Measurements from ENCODE around the gene UST.
A peak's percentile ranks its signal among the peaks of the same experiment; 100 is the strongest.

UST gene

DNA sequence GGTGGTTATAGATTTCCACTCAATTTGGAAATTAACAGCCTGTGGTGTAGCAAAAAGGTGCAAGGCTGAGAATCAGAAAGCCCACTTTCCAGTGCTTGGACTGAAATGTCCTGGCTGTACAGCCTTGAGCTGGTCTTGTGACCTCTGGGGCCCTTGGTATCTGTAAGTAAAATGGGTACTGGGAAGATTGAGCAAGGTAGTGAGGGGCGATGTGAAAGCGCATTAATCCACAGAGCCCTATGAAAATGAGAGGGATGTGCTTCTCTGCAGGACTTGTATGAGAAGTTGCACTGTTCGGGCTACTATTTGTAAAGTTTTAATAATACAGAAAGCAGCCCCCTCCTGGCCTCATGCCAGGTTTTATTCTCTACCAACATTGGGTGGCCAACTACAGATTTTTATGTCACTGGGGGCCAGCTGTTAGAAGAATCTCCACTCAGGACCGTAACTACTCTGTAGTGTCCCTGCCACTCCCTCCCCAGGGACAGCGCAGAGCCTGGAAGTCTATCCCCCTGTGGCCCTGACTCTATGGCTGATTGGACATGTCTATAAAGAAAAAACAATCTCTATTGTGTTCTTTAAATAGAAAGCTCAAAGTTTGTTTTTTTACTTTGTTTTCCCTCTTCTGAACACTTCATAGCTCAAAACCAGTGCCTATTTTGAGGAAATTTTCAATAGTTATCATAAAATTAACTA is 316.0 kb downstream of the UST start:
- DNase-seq (ENCODE audit: low spot score), result no peak

DNA sequence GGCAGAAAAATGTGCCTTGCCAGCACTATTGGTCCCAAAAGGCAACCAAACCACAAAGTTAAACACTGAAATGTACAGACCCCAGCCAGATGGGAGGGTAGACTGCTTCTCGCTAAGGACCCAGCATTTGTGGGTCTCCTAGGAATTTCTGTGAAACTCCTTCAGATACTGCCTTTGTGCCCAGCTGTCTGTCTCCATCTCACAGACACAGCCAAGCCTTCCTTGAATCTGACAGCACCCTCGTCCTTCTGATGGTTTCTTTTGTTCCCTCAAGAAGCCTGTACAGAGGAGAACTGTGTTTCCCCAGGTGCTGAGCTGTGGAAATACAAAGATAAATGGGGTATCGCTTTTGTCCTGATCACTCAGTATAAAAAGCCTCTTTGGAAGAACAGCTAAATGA is 316.6 kb downstream of the UST start:
- DNase-seq (ENCODE audit: low spot score), result no peak

DNA sequence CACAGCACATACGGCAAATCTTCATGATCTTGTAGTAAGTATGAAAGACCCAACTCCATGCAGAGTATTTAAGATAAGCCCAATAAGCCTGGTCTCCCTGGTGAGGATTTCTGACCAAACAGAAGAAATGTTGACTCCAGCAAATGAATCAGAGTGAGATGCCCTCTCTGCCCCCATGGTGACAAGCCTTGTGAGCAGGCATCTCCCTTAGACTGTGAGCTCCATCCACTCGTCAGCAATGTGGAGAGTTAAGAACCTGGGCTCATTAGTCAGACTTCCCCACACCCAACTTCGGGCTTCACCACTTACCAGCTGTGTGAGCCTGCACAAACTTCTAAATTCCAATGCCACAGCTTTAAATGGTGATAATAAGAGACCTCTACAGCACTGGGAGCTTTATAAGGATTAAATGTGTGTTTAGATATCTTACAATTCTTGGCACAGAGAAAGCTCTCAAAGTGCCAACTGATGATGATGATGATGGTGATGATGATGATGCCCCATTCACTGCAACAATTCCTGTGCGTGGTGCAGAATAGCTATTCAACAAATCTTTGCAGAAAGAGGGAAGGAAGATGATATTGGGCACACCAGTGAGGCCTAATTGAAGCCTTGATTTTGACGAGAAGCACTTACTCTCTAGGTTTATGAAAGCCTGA is 317.3 kb downstream of the UST start:
- no peak for DNase-seq (ENCODE audit: low spot score)

DNA sequence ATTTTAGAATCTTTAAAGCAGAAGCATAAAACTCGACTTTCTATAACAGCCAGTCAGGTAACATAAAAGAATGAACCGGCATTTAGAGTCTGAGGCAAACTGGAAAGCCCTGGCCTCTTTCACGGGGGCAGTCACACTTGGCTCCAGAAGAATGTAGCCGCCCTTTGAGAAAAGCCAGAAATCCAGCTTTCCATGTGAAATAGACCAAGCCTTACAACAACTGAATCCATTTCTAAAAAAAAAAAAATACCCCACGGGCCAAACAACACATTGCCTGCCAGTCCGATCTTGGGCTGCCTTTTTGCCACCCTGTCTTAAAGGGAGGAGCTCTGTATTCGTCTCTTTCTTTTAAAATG is 317.8 kb downstream of the UST start:
- DNase-seq (ENCODE audit: low spot score), result no peak

DNA sequence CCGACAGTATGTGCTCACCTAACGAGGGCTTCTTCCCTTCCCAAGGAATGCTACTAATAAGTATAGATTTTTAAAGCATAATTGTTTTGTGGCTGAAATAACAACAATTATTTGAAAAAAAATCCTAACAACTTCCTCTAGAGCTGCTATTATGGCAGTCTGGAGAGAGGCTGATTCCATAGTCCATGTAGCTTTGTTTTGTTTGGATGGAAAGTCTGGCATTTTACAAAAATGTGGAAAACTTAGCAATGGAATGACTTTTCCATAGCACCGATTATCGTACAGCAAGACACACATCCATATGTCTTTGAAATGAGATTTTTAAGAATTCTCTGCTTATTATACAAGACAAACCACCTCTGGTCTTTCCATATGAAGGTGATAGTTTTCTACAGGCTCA is 318.3 kb downstream of the UST start:
- DNase-seq (ENCODE audit: low spot score), result no peak

DNA sequence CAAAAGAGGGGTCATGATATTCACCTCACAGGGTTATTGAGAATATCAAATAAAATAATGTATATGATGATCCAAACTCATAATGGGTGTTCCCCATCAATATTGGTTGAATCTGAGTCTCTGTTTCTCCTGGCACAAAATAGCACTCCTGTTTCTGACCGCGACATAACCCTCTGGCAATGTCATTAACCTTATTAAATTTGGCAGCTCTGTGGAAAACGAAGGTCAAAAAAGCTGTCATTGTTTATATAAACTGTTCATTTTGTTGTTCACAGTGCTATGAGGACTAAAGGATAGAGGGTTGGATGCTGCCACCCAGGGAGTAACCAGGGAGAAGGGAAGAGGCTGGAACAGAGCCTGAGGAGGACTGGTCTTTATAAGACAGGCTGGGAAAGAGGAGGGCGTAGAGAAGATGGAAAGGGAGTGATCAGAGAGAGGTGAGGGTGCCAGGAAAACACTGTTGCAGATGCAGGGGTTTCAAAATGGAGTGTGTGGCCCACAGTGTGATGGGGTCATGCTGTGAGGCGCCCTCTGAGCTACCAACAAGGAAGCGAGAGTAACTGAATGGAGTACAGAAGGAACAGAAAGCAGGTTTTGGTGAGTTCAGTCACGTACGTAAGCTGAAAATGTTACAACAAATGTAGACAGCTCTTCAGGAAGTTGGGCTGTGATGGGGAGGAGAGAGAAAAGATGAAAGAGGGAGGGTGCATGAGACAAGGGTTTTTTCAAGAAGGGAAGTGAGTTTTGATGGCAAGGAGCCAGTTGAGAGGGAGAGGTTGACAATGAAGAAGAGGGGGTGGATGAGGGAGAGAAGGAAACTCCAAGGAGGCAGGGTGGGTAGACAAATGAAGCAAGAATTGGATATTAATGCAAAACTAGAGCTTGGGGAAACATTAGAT is 319.1 kb downstream of the UST start:
- DNase-seq (ENCODE audit: low spot score), result no peak

DNA sequence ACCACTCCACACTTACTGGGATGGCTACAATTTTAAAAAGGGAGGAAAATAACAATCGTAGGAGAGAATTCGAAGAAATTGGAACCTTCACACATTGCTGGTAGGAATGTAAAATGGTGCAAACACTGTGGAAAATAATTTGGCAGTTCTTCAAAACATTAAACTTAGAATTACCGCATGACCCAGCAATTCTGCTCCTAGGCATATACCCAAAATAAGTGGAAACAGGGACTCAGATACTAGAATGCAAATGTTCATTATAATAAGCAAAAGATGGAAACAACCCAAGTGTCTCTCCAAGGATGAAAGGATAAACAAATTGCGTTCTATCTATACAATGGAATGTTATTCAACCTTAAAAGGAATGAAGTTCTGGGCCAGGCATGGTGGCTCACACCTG is 325.2 kb downstream of the UST start:
- no peak for DNase-seq (ENCODE audit: low spot score)

DNA sequence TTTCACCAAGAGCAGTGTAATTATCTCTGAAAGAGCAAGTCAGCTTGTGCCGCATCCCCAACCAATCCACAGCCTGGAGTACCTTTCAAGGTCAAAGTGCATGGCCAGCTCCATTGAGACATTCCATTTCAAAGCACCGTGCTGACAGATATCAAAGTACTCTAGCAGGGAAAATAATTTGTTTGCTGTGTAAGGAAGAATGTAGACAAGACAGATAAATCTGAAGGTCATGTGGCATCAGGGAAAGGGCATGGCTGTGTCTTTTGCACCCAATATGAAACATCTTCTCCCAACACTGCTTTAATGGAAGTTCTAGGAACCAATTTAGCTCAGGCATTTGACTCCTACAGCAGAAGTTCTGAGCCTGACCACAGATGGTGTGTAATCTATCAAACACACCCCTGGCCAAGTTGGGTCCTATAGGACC is 328.0 kb downstream of the UST start:
- DNase-seq (ENCODE audit: low spot score), result no peak

DNA sequence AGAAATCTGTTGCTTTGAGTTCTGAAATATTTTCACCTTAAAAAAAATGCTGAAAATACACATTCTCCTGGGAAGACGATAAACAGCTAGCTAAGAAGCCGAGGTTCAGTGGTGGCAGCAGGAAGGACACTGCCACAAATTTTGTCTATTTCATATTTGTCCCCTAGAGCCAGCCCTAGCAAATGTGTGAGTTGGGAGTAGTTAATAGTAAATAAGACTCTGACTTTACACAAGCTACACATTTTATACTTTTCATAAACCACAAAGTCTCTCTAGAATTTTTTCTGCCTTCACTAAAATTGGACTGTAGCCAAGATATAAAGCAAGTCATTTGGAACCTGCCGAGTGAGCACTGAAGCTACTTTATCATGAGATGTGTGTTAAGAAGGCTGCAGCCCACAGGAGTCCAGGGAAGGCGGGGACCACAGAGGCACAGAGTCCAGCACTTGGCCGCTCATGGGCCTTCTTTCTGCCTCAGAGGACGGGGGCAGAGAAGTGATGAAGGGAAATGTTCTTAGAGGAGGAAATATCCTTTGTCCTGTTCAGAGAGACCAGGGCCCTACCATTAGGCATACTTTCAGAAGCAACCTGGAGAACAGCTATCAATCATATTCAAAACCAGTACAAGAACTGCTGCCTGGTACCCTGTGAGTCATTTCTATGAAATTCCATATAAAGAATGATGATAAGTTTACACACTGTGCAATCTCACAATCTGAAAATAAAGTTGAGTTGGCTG is 329.0 kb downstream of the UST start:
- no peak for DNase-seq (ENCODE audit: low spot score)

DNA sequence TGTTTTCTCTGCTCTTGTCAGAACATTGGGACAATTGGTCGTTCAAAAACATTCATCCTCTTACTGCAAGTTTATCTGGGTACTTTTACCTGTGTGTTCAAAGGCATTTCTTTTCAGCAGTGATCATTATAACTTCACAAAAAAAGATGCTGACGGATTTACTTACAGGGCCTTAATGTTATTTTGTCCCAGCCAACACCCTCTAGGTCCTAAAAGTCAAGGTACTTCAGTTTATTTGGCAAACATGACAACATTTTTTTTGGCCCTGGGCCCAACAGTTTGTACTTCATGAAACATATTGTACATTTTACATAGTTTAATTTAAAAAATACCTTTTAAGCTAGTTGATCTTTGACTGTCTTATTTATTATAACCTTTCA is 329.5 kb downstream of the UST start:
- no peak for DNase-seq (ENCODE audit: low spot score)

DNA sequence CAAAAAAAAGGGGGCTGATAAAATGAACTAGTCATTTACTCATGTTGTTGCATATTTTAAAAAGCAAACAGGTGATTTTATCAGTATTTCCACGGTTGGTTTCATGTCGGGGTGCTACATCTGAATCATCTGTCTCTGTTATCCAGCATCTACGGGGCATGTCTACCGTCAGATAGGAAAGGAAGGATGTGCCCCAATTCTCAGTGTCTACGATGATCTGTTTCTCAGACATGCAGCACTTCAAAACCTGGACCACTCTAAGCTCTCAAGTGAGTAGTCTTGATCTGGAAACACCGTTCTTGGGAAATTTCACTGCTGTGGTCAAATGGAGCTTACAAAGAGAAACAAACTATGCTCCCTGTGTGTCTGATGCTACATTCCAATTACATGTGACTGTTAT is 330.4 kb downstream of the UST start:
- no peak for DNase-seq (ENCODE audit: low spot score)

DNA sequence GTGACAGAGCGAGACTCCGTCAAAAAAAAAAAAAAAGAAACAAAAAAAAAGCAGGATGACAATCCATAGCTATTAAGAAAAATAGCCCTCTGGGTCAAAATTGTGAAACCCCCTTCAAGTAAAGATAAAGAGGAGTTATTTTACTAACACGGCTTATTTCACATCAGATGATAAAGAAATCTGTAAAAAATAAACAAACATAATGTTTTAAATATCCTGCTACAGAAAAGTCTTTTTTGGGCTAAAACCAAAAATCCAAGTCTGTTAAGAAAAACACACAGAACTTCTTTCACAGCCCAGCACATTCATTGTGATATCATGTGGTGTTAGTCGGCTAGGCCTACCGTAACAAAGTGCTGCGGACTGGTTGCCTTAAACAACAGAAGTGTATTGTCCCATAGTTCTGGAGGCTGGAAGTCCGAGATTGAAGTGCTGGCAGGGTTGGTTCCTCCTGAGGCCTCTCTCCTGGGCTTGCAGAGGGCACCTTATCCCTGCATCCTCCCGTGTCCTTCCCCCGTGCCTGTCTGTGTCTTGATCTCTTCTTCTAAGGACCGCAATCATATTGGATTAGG is 331.5 kb downstream of the UST start:
- no peak for DNase-seq (ENCODE audit: low spot score)

DNA sequence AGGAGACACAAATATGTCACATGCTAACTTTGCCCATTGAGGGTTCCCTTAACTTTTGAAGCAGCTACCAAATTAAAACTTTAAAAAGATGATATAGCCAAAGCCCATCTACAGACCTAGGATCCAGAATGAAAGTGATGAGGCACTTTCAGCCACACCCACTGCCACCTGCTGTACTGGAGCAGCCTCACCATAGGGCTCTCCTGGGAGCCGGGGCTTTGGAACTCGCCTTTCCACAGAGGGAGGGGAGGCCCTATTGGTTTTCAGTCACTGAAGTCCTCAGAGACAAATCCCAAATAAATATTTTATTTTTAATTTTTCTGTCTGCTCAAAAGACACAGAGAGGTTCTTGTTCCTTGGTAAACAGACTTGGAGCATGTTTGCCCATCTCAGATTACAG is 332.6 kb downstream of the UST start:
- no peak for DNase-seq (ENCODE audit: low spot score)

DNA sequence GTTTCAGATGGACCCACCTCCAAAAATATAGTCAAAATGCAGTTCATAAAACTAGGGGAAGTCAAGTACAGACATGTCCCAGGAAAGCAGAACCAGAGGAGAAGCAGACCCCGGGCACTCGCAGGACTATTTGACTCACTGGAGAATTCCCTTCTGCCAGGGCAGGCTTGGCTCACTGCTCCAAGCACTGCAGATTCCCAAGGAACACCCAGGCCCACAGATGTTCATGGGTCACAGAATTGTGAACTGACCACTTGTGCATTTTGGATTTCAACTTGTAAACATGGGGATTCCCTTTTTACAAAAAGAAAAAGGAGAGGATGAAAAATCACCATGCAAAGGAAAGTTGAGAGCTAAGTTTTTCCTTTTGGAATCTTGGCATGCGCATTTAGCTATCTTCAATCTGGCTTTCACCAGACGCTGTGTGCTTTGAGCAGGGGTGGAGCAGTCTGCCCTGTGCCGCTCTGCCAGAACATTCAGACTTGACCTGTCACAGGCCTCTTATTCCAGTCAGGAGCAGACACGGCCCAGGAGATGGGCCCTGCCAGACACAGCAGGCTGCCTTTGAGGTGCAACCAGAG is 333.2 kb downstream of the UST start:
- peak; percentile 46 for DNase-seq (ENCODE audit: low spot score)

DNA sequence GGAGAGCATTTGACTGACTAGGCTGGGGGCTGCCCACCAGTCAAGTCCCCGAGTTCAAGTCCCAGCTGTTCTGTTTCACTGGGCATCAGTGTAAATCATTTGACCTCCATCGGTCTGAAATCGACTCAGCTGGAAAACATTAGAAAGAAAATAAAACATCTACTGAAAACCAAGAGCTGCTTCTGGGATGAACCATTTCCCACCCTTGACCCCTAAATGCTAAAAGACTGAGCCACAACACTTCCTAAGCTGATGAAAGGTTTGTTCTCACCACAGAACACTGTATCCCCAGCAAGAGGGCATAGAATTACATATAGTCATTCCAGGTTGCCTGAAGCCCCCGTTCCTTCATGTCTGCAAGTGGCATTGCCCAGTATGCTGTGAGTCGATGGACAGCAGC is 333.7 kb downstream of the UST start:
- no peak for DNase-seq (ENCODE audit: low spot score)

DNA sequence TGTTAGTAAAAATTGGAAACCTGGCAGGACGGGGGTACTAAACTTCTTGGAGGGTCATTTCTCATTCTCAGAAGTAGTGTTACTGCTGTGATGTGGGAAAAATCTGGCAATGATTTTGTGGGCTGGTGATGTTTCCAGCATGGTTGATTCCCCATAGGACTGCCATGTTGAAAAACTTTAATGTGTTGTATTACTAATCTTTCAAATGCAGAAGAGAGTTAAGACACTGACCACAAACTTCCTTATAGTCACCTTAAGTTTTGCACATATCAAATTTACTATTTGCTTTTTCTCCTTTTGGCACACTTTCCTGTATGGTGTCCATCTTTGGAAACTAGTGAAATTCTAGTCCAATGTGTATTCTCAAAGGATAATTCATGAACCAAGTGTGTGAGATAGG is 334.5 kb downstream of the UST start:
- DNase-seq (ENCODE audit: low spot score), result no peak

DNA sequence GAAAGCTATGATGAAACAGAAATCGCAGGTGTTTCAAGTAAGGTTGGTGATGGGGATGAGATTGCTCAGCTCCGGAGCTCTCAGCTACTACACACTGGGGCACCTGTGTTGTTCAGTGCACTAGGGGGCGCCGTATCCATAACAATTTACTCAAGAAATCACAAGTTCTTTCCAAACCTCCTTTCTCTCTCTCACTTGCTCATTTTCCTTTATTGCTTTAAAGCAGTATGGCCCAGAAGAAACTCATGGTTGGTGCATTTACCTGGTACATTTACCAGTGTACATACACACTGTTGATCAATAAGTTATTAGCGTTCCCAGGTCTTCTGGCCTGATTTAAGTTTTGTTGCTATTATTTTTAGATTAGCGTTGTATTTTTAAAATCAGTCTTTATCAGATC is 335.5 kb downstream of the UST start:
- DNase-seq (ENCODE audit: low spot score), result peak; percentile 70

DNA sequence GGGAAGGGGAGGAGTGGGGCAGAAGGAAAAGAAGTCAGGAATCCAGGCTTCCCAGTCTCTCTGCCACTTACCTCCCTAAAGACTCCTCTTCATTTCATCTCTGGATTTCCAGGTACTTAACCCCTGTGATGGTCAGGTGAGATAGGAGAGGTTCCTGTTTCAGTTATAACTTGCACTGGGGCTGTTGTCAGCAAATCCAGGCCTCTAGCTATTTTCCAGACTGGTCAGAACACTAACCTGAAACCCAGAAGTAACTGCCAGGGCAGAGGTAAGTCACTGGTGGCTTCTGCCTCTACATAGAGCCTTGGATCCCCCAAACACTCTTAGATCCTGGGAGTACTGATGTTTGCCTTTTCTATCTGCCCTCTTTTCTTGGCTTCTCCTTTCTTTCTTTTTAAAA is 337.2 kb downstream of the UST start:
- no peak for DNase-seq (ENCODE audit: low spot score)

DNA sequence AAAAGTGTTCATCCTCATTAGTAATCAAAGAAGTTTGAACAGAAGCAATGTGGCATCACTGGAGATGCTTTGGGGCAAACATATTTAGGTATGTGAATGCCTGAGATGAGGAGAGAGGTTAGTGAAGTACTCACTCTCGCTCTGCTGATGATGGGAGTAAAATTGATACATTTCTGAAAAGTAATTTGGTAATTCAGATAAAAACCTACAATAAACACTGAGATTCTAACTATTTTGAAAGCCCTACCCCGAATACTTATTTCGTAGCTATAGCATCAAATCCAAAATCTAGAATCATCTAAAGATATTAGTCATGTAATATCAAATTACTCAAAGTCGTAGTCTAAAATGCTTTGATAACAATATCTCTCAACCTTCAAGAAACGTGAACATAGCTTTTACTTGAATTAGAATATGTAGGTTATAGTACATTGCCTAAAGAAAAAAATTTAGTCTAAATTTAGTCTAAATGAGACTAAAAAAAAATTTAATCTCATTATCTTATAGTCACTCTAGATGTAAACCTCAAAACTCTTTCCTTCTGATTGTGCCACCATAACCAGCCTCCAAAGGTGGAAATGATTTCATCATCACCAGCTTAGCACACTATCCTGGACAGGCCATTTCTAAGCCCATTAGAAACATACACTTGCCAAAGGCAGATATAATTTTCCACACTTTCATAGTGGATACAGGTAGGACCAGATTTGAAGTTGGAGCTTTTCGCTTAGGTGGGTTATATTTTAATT is 338.2 kb downstream of the UST start:
- DNase-seq (ENCODE audit: low spot score), result no peak

DNA sequence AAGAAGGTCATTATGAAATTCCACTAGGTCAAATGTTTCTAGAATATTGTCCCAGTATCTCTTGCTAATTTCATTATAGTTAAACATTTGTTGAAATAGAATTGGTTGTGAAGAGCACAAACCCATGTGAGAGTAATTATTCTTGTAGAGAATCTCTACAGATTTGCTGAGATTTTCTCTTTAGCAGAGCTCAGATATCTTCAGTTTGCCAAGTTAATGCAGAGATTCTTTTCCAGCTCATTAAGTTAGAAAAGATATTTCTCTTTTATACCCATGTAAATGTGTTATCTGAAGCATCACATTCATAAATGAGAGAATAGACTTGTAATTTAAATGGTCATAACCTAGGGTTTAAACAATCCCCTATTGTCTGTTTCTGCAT is 338.7 kb downstream of the UST start:
- DNase-seq (ENCODE audit: low spot score), result no peak

DNA sequence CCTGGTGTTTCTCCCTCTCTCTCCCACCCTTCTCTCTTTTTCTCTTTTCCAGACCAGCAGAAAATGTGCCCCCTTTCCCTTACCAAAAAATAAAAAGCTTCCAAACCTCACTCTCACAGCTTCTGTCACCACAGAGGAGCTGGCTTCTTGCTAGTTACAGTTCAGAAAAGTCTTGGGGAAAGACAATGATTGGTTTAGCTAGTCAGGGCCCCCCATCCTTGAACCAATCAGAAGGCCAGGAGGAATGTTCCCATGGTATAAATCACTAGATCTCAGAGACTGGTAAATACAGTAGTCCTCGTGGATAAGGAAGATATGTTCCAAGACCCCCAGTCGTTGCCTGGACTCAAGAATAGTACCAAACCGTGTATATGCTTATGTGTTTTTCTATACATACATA is 339.5 kb downstream of the UST start:
- DNase-seq (ENCODE audit: low spot score), result no peak
